DMS114 treated with DMSO at 0.1 percent for 48 hours (cell line): ENCODE measurements around the gene TMPRSS6.

Experiments used
- DNase-seq: peaks from one replicate; lab custom pipeline; 2025; ENCODE audit not compliant: unreplicated experiment; lab: John Stamatoyannopoulos, UW

Gene TMPRSS6

GRCh38 chr22:37069719-37070118, 39.8 kb downstream of the TMPRSS6 start:
- no peak for DNase-seq

- no peak for DNase-seq
These were observed 40.2 kb downstream of the TMPRSS6 start for GRCh38 chr22:37069319-37069718.

GRCh38 chr22:37068859-37069258, 40.7 kb downstream of the TMPRSS6 start:
- no peak for DNase-seq

- no peak for DNase-seq
These were observed 42.1 kb downstream of the TMPRSS6 start for GRCh38 chr22:37067428-37067827.

- no peak for DNase-seq
These were observed 43.6 kb downstream of the TMPRSS6 start for GRCh38 chr22:37065961-37066360.

- no peak for DNase-seq
These were observed 44.3 kb downstream of the TMPRSS6 start for GRCh38 chr22:37065180-37065579.

- no peak for DNase-seq
These were observed 45.0 kb downstream of the TMPRSS6 start for GRCh38 chr22:37064553-37064952.

GRCh38 chr22:37063431-37064420, 45.8 kb downstream of the TMPRSS6 start:
- no peak for DNase-seq

- DNase-seq = no peak
These were observed 46.7 kb downstream of the TMPRSS6 start for GRCh38 chr22:37062702-37063381.

GRCh38 chr22:37062376-37062675, 47.2 kb downstream of the TMPRSS6 start:
- no peak for DNase-seq

- DNase-seq = no peak
These were observed 47.7 kb downstream of the TMPRSS6 start for GRCh38 chr22:37061611-37062375.

- DNase-seq = no peak
These were observed 48.5 kb downstream of the TMPRSS6 start for GRCh38 chr22:37060801-37061610.

- no peak for DNase-seq
These were observed 49.5 kb downstream of the TMPRSS6 start for GRCh38 chr22:37059876-37060449.

GRCh38 chr22:37058917-37059701, 50.4 kb downstream of the TMPRSS6 start:
- no peak for DNase-seq

GRCh38 chr22:37057796-37058510, 51.6 kb downstream of the TMPRSS6 start:
- no peak for DNase-seq

GRCh38 chr22:37057226-37057625, 52.3 kb downstream of the TMPRSS6 start:
- DNase-seq = no peak

- no peak for DNase-seq
These were observed 53.3 kb downstream of the TMPRSS6 start for GRCh38 chr22:37056246-37056645.

GRCh38 chr22:37054600-37055365, 54.7 kb downstream of the TMPRSS6 start:
- no peak for DNase-seq
